Right lobe of liver (tissue), 6 donors: ENCODE data around the gene TMEM63C. TPM values are rescaled to one million over a fixed set of nuclear protein-coding genes. Genes with fewer than 3 reads are reported as not detected.

Source experiments
- ATAC-seq, 4 donors: fragments of 200-7000 bp; cut with Tn5 transposase; one replicate each; pipeline ENCODE4 v1.9.1; 2020; ENCODE audit warnings: mild to moderate bottlenecking in 4 of 4, moderate library complexity in 4 of 4
- DNase-seq, 3 donors: peaks; one replicate each; pipeline ENCODE4 v3.0.0-alpha.2; 2020
- H3K27ac ChIP-seq, 3 donors: fragments of 200-600 bp; one replicate each; pipeline ENCODE4 v1.8.0; 2022
- H3K27me3 ChIP-seq, 2 donors: fragments of 200-600 bp; one replicate each; pipeline ENCODE4 v1.8.0; 2022
- H3K36me3 ChIP-seq, 4 donors: fragments of 200-600 bp; sonication (generic) in 1 of 4; one replicate each; pipeline versions ENCODE4 v1.5.1 to v1.8.0; 2017 to 2022; ENCODE audit warnings: control low read depth in 1 of 4
- H3K4me1 ChIP-seq, 4 donors: fragments of 200-600 bp; sonication (generic) in 1 of 4; one replicate each; pipeline versions ENCODE4 v1.5.1 to v1.8.0; 2017 to 2022; ENCODE audit warnings: control low read depth in 1 of 4
- H3K4me3 ChIP-seq, 3 donors: fragments of 200-600 bp; one replicate each; pipeline ENCODE4 v1.8.0; 2022
- H3K9me3 ChIP-seq, 4 donors: fragments of 200-600 bp; sonication (generic) in 1 of 4; one replicate each; pipeline versions ENCODE4 v1.5.1 to v1.8.0; 2017 to 2022; ENCODE audit warnings: control low read depth in 1 of 4
- POLR2A ChIP-seq: fragments of 450-650 bp; IDR thresholded peaks from one replicate; pipeline ENCODE4 v1.6.1; 2017; ENCODE audit warnings: antibody characterized with exemption, mild to moderate bottlenecking
- WGBS: methylation state at CpG from one replicate; pipeline ENCODE4 v1.1.6; 2018; ENCODE audit warnings: low coverage, low lambda C conversion rate; ENCODE audit not compliant: insufficient coverage; ENCODE audit errors: missing lambda C conversion rate; 5-methylcytosine and 5-hydroxymethylcytosine counted together
- intact Hi-C, 2 donors: fragments of 100-400 bp; cut with DNase I; formaldehyde crosslinking; loops; one replicate each; pipeline versions ENCODE4 v1.11.2 to v1.14.1; 2022
- total RNA-seq, 6 experiments: library from RNA; depleted of rRNA in 2 of 6; stranded (reverse); fragments of >200 nt in 2 of 6; fragmentation: NEBNext Ultra II Directional in 3 of 6; extraction: Animal tissue kit (Norgen Biotek cat#: 25700) in 3 of 6; gene quantifications; one replicate each; pipeline versions ENCODE4 v1.1.0 to v1.2.4, GENCODE V29; 2016 to 2023
- TF ChIP-seq, protein P1 (sequence below), 4 donors: fragments of 200-600 bp in 3 of 4; fragments of 450-650 bp in 1 of 4; IDR thresholded peaks; one replicate each; pipeline versions ENCODE4 v1.5.1 to v1.8.0; 2016 to 2022; ENCODE audit warnings: antibody characterized with exemption in 4 of 4, mild to moderate bottlenecking in 2 of 4
- donor health status: DM: no; HTN: yes; CAD: no.
- donor health status: DM: no; HTN: no; CAD: no.
- donor health status: DM: no; HTN: no; CAD: no.
- donor health status: DM: no; HTN: yes; CAD: no.
- donor health status: DM: no; HTN: yes; CAD: no.

Gene TMEM63C
- total RNA-seq, 6 experiments from 2014 or later: 0.07 to 0.82 (median 0.15) TPM; not detected in 2

- ATAC-seq: no peak
- H3K27me3 ChIP-seq: no peaks in the 10 kb centered on the region
- intact Hi-C loops: no loop called here
These were observed 30.7 kb downstream of the TMEM63C start for GRCh38 chr14:77212097-77212870.

DNA sequence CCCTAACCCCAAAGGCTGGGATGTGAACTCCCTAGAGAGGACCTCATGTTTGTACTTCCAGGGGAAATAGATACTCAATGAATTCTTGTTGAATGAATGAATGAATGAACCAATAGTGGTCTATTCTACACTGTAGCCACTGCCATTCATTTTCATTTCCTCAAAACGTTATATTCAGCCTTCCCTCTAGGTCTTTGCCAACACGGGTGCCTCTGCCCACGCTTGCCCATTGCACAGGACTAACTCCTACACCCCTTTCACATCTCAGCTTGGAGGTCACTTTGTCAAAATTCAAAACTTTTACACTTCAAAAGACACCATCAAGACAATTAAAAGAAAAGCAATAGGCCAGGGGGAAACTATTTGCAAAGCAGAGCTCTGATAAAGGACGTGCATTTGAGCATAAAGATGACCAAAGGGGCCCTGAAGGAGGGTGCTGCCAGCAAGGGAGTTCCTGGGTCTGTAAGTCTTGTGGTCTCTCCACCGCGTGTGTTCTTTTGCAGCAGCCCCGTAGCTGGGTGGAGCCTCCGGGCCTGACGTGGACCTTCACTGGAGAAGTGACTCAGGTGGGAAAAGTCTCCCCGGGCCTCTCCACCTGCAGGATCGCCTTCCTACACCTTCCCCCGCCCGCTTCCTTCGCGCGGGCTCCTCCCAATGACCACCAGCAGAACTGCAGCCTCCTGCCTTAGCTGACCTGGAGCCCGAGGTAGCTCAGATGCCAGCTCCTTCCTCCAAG lies 31.5 kb downstream of the TMEM63C start:
- WGBS: 8% methylated on average over 16 of the region's 17 CpGs
- TF ChIP-seq POLR2A: no peak
- TF ChIP-seq, protein P1, sequence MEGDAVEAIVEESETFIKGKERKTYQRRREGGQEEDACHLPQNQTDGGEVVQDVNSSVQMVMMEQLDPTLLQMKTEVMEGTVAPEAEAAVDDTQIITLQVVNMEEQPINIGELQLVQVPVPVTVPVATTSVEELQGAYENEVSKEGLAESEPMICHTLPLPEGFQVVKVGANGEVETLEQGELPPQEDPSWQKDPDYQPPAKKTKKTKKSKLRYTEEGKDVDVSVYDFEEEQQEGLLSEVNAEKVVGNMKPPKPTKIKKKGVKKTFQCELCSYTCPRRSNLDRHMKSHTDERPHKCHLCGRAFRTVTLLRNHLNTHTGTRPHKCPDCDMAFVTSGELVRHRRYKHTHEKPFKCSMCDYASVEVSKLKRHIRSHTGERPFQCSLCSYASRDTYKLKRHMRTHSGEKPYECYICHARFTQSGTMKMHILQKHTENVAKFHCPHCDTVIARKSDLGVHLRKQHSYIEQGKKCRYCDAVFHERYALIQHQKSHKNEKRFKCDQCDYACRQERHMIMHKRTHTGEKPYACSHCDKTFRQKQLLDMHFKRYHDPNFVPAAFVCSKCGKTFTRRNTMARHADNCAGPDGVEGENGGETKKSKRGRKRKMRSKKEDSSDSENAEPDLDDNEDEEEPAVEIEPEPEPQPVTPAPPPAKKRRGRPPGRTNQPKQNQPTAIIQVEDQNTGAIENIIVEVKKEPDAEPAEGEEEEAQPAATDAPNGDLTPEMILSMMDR (IDR thresholded peaks at IDR 0.05): peak in 3 of 4 donors; percentile 28 to 48 (median 45)
- intact Hi-C loops: no loop called here
- no peak overlapping the region for H3K27ac ChIP-seq
- no peaks in the 10 kb centered on the region for H3K4me1 ChIP-seq
- H3K27me3 ChIP-seq: no peaks in the 10 kb centered on the region
- peak in 1 of 3 donors; percentile 30 for DNase-seq
- no peaks in the 10 kb centered on the region for H3K9me3 ChIP-seq
- no peaks in the 10 kb centered on the region for H3K36me3 ChIP-seq
- no peak overlapping the region for H3K4me3 ChIP-seq
- peak; percentile 46 to 76 (median 62) for ATAC-seq

More at GRCh38 chr14:77212097-77212870, 30.7 kb downstream of the TMEM63C start:
- Histone ChIP-seq H3K36me3 (no peaks in the 10 kb centered on the region), H3K27ac (no peak overlapping the region), H3K9me3 (no peaks in the 10 kb centered on the region), H3K4me3 (no peak overlapping the region), H3K4me1 (no peaks in the 10 kb centered on the region)
- no peak for DNase-seq
- no peak for TF ChIP-seq POLR2A
- TF ChIP-seq, protein P1 (IDR thresholded peaks at IDR 0.05): no peak
- 89% methylated on average over 3 of the region's 4 CpGs for WGBS

GRCh38 chr14:77213679-77214016 lies 32.0 kb downstream of the TMEM63C start:
- intact Hi-C loops: no loop called here

GRCh38 chr14:77214216-77214615 lies 32.6 kb downstream of the TMEM63C start:
- intact Hi-C loops: no loop called here
- H3K4me3 ChIP-seq: no peak overlapping the region
- WGBS: 61% methylated on average over 5 of the region's 7 CpGs
- DNase-seq (no peak), ATAC-seq (no peak)
- no peaks in the 10 kb centered on the region for H3K4me1 ChIP-seq
- H3K27ac ChIP-seq: no peak overlapping the region
- no peaks in the 10 kb centered on the region for H3K9me3 ChIP-seq
- no peaks in the 10 kb centered on the region for H3K27me3 ChIP-seq
- H3K36me3 ChIP-seq: no peaks in the 10 kb centered on the region
- TF ChIP-seq, protein P1 (IDR thresholded peaks at IDR 0.05): no peak
- no peak for TF ChIP-seq POLR2A

More at GRCh38 chr14:77213679-77214016, 32.0 kb downstream of the TMEM63C start:
- no peak for ATAC-seq
- H3K4me1 ChIP-seq: no peaks in the 10 kb centered on the region
- H3K9me3 ChIP-seq: no peaks in the 10 kb centered on the region
- H3K27me3 ChIP-seq: no peaks in the 10 kb centered on the region
- H3K36me3 ChIP-seq: no peaks in the 10 kb centered on the region
- no peak overlapping the region for H3K4me3 ChIP-seq
- whole genome bisulfite sequencing: 11% methylated on average over 5 of the region's 6 CpGs
- no peak for DNase-seq
- no peak for TF ChIP-seq POLR2A
- TF ChIP-seq, protein P1 (IDR thresholded peaks at IDR 0.05): no peak
- H3K27ac ChIP-seq: no peak overlapping the region
